Ovary (tissue), 9 donors: ENCODE data around the gene PADI3. TPM values are rescaled to one million over a fixed set of nuclear protein-coding genes. Genes with fewer than 3 reads are reported as not detected.

Experiments
- DNase-seq, 5 donors: peaks; one replicate each; pipeline ENCODE4 v3.0.0-alpha.2; 2019 to 2020
- H3K27ac ChIP-seq, 2 donors: fragments of 200-600 bp; one replicate each; pipeline versions ENCODE4 v1.5.1 to v1.8.0; 2019 to 2022
- H3K27me3 ChIP-seq: fragments of 200-600 bp; one replicate; pipeline ENCODE4 v1.8.0; 2022
- H3K36me3 ChIP-seq: fragments of 200-600 bp; sonication (generic); one replicate; pipeline ENCODE4 v1.5.1; 2019
- H3K4me1 ChIP-seq: one replicate; pipeline ENCODE4 v1.8.1; 2013; ENCODE audit warnings: mild to moderate bottlenecking, moderate library complexity; ENCODE audit not compliant: insufficient read depth
- H3K4me3 ChIP-seq: fragments of 200-600 bp; sonication (generic); one replicate; pipeline ENCODE4 v1.5.1; 2017
- H3K9me3 ChIP-seq, 2 donors: fragments of 200-600 bp in 1 of 2; sonication (generic) in 1 of 2; one replicate each; pipeline versions ENCODE4 v1.5.1 to v1.8.1; 2013 to 2019; ENCODE audit warnings: mild to moderate bottlenecking in 1 of 2, moderate library complexity in 1 of 2
- EP300 ChIP-seq: sonication (generic); formaldehyde crosslinking; IDR thresholded peaks from one replicate; pipeline ENCODE4 v1.6.1; 2017; ENCODE audit warnings: antibody characterized with exemption
- POLR2A ChIP-seq: fragments of 450-650 bp; IDR thresholded peaks from one replicate; pipeline ENCODE4 v1.6.1; 2017; ENCODE audit warnings: antibody characterized with exemption, mild to moderate bottlenecking, moderate library complexity
- WGBS, 3 donors: extraction: QIAGEN DNeasy Blood & Tissue Kit in 1 of 3; methylation state at CpG; one replicate each; pipeline versions ENCODE4 v1.1.5 to v1.1.7; 2013 to 2017; 5-methylcytosine and 5-hydroxymethylcytosine counted together
- intact Hi-C, 4 donors: fragments of 100-400 bp; cut with DNase I; formaldehyde crosslinking; loops; one replicate each; pipeline versions ENCODE4 v1.11.0 to v1.15.1; 2022 to 2023
- polyA plus RNA-seq, 2 donors: library from polyadenylated mRNA; stranded (reverse); fragments of 200-250 nt in 1 of 2; fragments of 350-450 nt in 1 of 2; fragmentation: Illumina TruSeq in 1 of 2; extraction: RNeasy Lipid Tissue Mini Kit (QIAGEN cat#74804) in 1 of 2; gene quantifications; one replicate each; pipeline ENCODE4 v1.2.3, GENCODE V29; 2013 to 2014
- total RNA-seq, 7 donors: library from RNA; depleted of rRNA in 2 of 7; stranded (reverse); fragments of >200 nt in 2 of 7; fragmentation: NEBNext Ultra II Directional in 3 of 7; extraction: Animal tissue kit (Norgen Biotek cat#: 25700) in 3 of 7; gene quantifications; one replicate each; pipeline versions ENCODE4 v1.1.0 to v1.2.4, GENCODE V29; 2016 to 2023
- TF ChIP-seq, protein P1 (sequence below), 3 donors: fragments of 450-650 bp in 2 of 3; fragments of 200-600 bp in 1 of 3; IDR thresholded peaks; one replicate each; pipeline versions ENCODE4 v1.5.1 to v1.8.0; 2016 to 2022; ENCODE audit warnings: antibody characterized with exemption in 3 of 3, mild to moderate bottlenecking in 1 of 3
- donor health status: DM: no; HTN: no; CAD: no; lungs with moderate emphysema.
- donor health status: DM: no; HTN: no; CAD: no.
- donor health status: Bipolar disorder and iron deficiency.
- donor health status: DM: yes; HTN: yes; CAD: no.
- donor health status: DM: no; HTN: no; CAD: no.
- donor health status: DM: yes; HTN: yes; CAD: no.

The PADI3 gene
- total and polyA plus RNA-seq, 9 donors, result not detected

DNA sequence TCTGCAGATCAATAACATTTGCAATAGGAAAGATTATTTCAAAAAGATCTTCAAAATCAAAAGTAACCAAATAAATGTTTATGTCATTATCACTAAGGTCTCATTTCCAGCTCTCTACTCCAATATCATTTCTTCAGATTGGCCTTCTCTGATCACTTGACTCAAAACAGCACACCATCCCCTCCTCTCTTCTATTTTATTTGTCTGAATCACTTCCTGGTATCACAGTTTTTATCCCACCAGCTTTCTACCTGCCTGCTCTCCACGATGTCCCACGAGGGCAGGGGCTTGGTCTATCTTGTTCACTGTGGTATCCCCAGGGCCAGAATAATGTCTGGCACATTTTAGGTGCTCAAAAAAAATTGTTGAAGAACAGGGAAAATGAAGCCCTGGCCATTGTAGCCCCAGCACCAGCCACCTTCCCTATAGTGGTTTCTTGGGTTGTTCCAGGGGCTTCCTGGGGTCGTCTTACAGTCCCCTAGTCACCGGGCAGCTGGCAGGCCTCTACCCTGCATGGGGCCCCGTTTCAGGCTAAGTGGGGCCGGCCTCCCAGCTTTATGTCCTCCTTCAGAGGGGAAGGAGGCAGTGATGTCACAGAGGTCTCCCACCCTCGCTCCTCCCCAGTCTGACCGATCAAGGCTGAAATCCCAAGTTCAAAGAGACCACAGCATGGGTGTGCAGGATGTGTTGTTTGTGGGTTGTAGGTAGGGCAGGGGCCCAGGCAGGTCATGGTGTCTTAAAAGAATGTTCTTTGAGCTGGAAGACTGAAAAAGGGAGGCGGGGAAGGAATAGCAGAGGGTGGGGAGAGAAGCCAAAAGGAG, 47.5 kb upstream of the PADI3 start:
- Histone ChIP-seq H3K36me3 (no peaks in the 10 kb centered on the region), H3K27me3 (no peaks in the 10 kb centered on the region), H3K4me1 (no peaks in the 10 kb centered on the region), H3K4me3 (no peak overlapping the region), H3K27ac (no peak overlapping the region), H3K9me3 (no peaks in the 10 kb centered on the region)
- TF ChIP-seq, protein P1, sequence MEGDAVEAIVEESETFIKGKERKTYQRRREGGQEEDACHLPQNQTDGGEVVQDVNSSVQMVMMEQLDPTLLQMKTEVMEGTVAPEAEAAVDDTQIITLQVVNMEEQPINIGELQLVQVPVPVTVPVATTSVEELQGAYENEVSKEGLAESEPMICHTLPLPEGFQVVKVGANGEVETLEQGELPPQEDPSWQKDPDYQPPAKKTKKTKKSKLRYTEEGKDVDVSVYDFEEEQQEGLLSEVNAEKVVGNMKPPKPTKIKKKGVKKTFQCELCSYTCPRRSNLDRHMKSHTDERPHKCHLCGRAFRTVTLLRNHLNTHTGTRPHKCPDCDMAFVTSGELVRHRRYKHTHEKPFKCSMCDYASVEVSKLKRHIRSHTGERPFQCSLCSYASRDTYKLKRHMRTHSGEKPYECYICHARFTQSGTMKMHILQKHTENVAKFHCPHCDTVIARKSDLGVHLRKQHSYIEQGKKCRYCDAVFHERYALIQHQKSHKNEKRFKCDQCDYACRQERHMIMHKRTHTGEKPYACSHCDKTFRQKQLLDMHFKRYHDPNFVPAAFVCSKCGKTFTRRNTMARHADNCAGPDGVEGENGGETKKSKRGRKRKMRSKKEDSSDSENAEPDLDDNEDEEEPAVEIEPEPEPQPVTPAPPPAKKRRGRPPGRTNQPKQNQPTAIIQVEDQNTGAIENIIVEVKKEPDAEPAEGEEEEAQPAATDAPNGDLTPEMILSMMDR (IDR thresholded peaks at IDR 0.05), result no peak
- no peak for TF ChIP-seq EP300
- TF ChIP-seq POLR2A, result no peak
- intact Hi-C loops, result no loop called here
- DNase-seq, result peak in 1 of 5 donors; percentile 4
- 62 to 63% (median 63%) methylated on average over 9 of the region's 9 CpGs for WGBS, 3 donors

DNA sequence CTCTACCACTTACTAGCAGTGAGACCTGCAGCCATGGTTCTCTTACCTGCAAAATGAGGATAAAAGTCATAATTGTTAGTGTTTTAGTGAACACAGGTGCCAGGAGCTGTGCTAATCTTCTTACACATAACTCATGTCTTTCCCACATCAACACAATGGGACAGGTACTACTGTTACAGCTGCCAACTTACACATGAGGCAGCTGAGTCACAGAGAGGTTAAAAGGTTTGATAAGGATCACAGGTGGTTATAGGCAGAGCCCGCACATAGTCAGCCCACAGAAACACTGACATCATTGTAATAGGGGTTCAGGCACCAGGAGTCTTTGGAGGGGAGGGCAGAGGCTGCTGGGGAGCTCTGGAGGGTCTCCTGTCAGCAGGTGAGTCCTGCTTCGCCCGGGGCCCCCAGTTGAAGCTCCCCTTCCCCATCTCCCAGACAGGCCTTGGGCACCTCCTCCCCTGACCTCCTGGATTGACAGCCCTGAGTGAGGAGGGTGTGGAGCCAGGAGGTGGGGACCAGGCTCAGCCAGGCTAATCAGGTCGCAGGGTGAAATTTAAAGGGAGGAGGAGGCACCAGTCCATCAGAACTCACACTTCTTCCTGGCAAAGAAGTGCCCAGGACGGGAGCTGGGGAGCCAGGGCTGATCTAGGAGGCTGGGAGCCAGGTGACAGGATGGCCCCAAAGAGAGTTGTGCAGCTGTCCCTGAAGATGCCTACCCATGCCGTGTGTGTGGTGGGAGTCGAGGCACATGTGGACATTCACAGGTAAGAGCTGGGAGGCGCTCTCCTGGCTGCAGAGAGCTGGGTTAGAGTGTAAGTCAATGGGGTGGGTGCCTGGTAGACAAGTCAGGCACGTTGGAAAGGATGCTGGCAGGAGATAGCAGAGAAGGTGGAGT, 44.1 kb upstream of the PADI3 start, which contains the start of gene PADI1:
TSS of gene PADI1 (plus strand) at position 583 of the 895 bp plus-strand sequence. CDS start at position 673, 90 bp downstream.
- 63 to 74% (median 73%) methylated on average over 9 of the region's 9 CpGs for WGBS, 3 donors
- H3K27ac ChIP-seq, result no peak within 1 kb of the TSS
- DNase-seq, result no peak

DNA sequence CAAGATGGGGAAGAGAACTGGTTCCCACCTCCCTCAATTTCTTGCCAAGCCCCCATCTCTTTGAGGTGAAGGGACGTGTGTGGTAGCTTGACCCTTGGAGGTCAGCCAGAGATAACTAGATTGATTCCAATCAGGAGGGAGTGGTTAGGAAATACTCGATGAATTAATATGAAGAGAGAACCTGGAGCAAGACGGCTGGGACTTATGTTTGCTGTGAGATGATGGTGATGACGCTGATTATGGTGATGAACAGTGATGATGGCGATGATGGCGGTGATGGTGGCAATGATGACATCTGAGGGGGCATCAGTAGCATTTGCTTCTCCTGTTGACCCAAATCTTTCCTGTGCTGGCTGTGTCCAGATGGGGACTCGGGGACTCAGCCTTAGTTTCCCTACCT, 43.2 kb upstream of the PADI3 start:
- Histone ChIP-seq H3K4me3 (no peak overlapping the region), H3K9me3 (no peaks in the 10 kb centered on the region), H3K36me3 (no peaks in the 10 kb centered on the region), H3K27me3 (no peaks in the 10 kb centered on the region), H3K4me1 (no peaks in the 10 kb centered on the region), H3K27ac (no peak overlapping the region)
- TF ChIP-seq, protein P1 (IDR thresholded peaks at IDR 0.05), result no peak
- no peak for TF ChIP-seq POLR2A
- TF ChIP-seq EP300, result no peak
- intact Hi-C loops, result no loop called here
- WGBS, 3 donors, result 91 to 95% (median 94%) methylated on average over 7 of the region's 7 CpGs
- no peak for DNase-seq

More for the DNA sequence above, 44.1 kb upstream of the PADI3 start, which contains the start of gene PADI1:
- TF ChIP-seq EP300 (no peak), POLR2A (no peak)
- TF ChIP-seq, protein P1 (IDR thresholded peaks at IDR 0.05), result no peak
- Histone ChIP-seq H3K9me3 (no peaks in the 10 kb centered on the region), H3K4me1 (no peaks in the 10 kb centered on the region), H3K36me3 (no peaks in the 10 kb centered on the region), H3K27me3 (no peaks in the 10 kb centered on the region), H3K4me3 (no peak within 1 kb of the TSS)
- intact Hi-C loops, result no loop called here

DNA sequence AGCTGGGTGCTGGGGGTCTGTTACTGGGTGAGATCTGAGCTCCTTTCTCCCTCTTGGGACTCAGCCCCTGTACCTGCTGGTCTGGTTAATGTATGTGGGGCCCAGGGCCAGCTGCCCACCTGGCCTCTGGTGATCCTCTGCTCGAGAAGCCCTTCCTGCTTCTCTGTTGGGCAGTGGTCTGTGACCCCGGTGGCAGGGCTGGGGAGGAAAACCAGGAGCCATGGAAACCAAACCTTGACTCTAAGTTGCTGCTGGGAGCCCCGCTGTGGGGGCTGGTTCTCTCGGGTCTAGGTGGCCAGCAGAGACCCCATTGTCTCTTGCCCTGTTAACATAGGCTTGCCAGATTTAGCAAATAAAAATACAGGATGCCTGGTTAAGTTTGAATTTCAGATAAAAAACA, 42.7 kb upstream of the PADI3 start:
- H3K4me1 ChIP-seq, result no peaks in the 10 kb centered on the region
- no peaks in the 10 kb centered on the region for H3K27me3 ChIP-seq
- intact Hi-C loops, result no loop called here
- DNase-seq, result no peak
- WGBS, 3 donors, result 51 to 58% (median 55%) methylated on average over 4 of the region's 4 CpGs
- H3K36me3 ChIP-seq, result no peaks in the 10 kb centered on the region
- TF ChIP-seq, protein P1 (IDR thresholded peaks at IDR 0.05), result no peak
- no peak for TF ChIP-seq POLR2A
- no peak for TF ChIP-seq EP300
- H3K9me3 ChIP-seq, result no peaks in the 10 kb centered on the region
- H3K4me3 ChIP-seq, result no peak overlapping the region
- H3K27ac ChIP-seq, result no peak overlapping the region
